HCT116 (cell line): Measurements from ENCODE around the gene KIAA1549. TPM values are rescaled to one million over a fixed set of nuclear protein-coding genes. Genes with fewer than 3 reads are reported as not detected.

Source experiments
- ATAC-seq: fragments of 200-7000 bp; cut with Tn5 transposase; 2 replicates; pipeline ENCODE4 v1.9.1; 2020; ENCODE audit warnings: mild to moderate bottlenecking, moderate library complexity
- BruUV-seq: library from RNA; stranded (reverse); fragments of 400-500 nt; replicated peaks from 2 replicates; lab custom pipeline; 2021; lab: Mats Ljungman, UMichigan
- CTCF ChIA-PET: fragments of 300-600 bp; sonication (Branson Sonifier 250); formaldehyde crosslinking; loops from one replicate; lab custom pipeline; 2021; ENCODE audit warnings: antibody characterized with exemption; lab: Charles Lee
- POLR2A ChIA-PET: fragments of 300-600, 350-600 bp; sonication (Branson Sonifier 250); formaldehyde crosslinking; loops from one replicate; lab custom pipeline; 2021; ENCODE audit warnings: antibody characterized with exemption; lab: Charles Lee
- RAD21 ChIA-PET, 2 experiments: fragments of 300-600 bp; sonication (Branson Sonifier 250); formaldehyde crosslinking; loops; one replicate each; lab custom pipeline; 2023; ENCODE audit warnings: low total read pairs in 2 of 2; ENCODE audit not compliant: uncharacterized antibody in 2 of 2, unreplicated experiment in 2 of 2, low non-redundant PET in 1 of 2; lab: Charles Lee
- DNase-seq: peaks from one replicate; pipeline ENCODE4 v3.0.0-alpha.2; 2010; ENCODE audit warnings: low read depth, low spot score
- H2AFZ ChIP-seq: fragments of 200-600 bp; shearing (Covaris generic), sonication (generic); 2 replicates; pipeline ENCODE4 v1.6.1; 2017; ENCODE audit warnings: low read depth, mixed run types, mixed read lengths, antibody characterized with exemption, low read length; ENCODE audit not compliant: poor library complexity, severe bottlenecking
- H3K27ac ChIP-seq: 2 replicates; pipeline ENCODE4 v1.5.1; 2012; ENCODE audit warnings: low read depth, low read length
- H3K27me3 ChIP-seq: fragments of 200-600 bp; sonication (generic); 2 replicates; pipeline ENCODE4 v1.6.1; 2016; ENCODE audit warnings: mixed run types, low read length, mixed read lengths; ENCODE audit not compliant: insufficient read depth
- H3K36me3 ChIP-seq, 2 experiments: fragments of 200-500 bp in 1 of 2; fragments of 200-600 bp in 1 of 2; sonication (Bioruptor generic) in 1 of 2; sonication (generic) in 1 of 2; 2 replicates each; pipeline versions ENCODE4 v1.5.1 to v1.6.1; 2014 to 2016; ENCODE audit warnings: low read length in 2 of 2, inconsistent platforms in 1 of 2, mixed read lengths in 1 of 2, mixed run types in 1 of 2; ENCODE audit not compliant: insufficient read depth in 2 of 2, control insufficient read depth in 1 of 2
- H3K4me1 ChIP-seq, 2 experiments: fragments of 200-600 bp in 1 of 2; sonication (generic) in 1 of 2; 2 replicates each; pipeline versions ENCODE4 v1.5.1 to v1.6.1; 2012 to 2017; ENCODE audit warnings: low read length in 2 of 2, inconsistent platforms in 1 of 2, mild to moderate bottlenecking in 1 of 2, mixed read lengths in 1 of 2, mixed run types in 1 of 2, moderate library complexity in 1 of 2; ENCODE audit not compliant: insufficient read depth in 2 of 2, control insufficient read depth in 1 of 2
- H3K4me2 ChIP-seq: fragments of 200-600 bp; sonication (generic); 2 replicates; pipeline ENCODE4 v1.6.1; 2017; ENCODE audit warnings: mixed run types, low read length, mixed read lengths
- H3K4me3 ChIP-seq, 2 experiments: fragments of 200-600 bp in 1 of 2; sonication (generic) in 1 of 2; replicated peaks in 1 of 2; 2 replicates each; pipeline ENCODE4 v1.5.1; 2011 to 2016; ENCODE audit warnings: low read length in 2 of 2, control low read depth in 1 of 2, low read depth in 1 of 2, mild to moderate bottlenecking in 1 of 2, mixed read lengths in 1 of 2, mixed run types in 1 of 2
- H3K79me2 ChIP-seq: fragments of 200-600 bp; sonication (generic); 2 replicates; pipeline ENCODE4 v1.6.1; 2017; ENCODE audit warnings: mild to moderate bottlenecking, mixed run types, low read length, moderate library complexity, mixed read lengths; ENCODE audit not compliant: insufficient read depth
- H3K9ac ChIP-seq: fragments of 200-600 bp; sonication (generic); 2 replicates; pipeline ENCODE4 v1.6.1; 2016; ENCODE audit warnings: low read length, mixed read lengths
- H3K9me2 ChIP-seq: fragments of 200-600 bp; sonication (generic), shearing (Covaris generic); 2 replicates; pipeline ENCODE4 v1.6.1; 2017; ENCODE audit warnings: mixed run types, mild to moderate bottlenecking, moderate library complexity; ENCODE audit not compliant: insufficient read depth
- H3K9me3 ChIP-seq, 2 experiments: fragments of 200-500 bp in 1 of 2; fragments of 200-600 bp in 1 of 2; sonication (Bioruptor generic) in 1 of 2; sonication (generic) in 1 of 2; 2 replicates each; pipeline ENCODE4 v1.6.1; 2014 to 2017; ENCODE audit warnings: low read length in 2 of 2, mixed read lengths in 2 of 2, inconsistent platforms in 1 of 2, low read depth in 1 of 2, mild to moderate bottlenecking in 1 of 2, mixed run types in 1 of 2, moderate library complexity in 1 of 2; ENCODE audit not compliant: control insufficient read depth in 1 of 2, insufficient read depth in 1 of 2
- H4K20me1 ChIP-seq: fragments of 200-600 bp; sonication (generic), shearing (Covaris generic); 2 replicates; pipeline ENCODE4 v1.6.1; 2017; ENCODE audit warnings: mixed run types, mild to moderate bottlenecking, moderate library complexity; ENCODE audit not compliant: insufficient read depth
- ATF3 ChIP-seq: IDR thresholded peaks from 2 replicates; pipeline ENCODE4 v1.6.1; 2012
- CTCF ChIP-seq, 3 experiments: fragments of 200-600 bp in 1 of 3; sonication (generic) in 1 of 3; IDR thresholded peaks in 2 of 3; conservative IDR thresholded peaks in 1 of 3; 2 replicates each; pipeline ENCODE4 v1.5.1; 2012 to 2017; ENCODE audit warnings: low read depth in 2 of 3, low read length in 2 of 3, antibody characterized with exemption in 1 of 3, borderline replicate concordance in 1 of 3, control low read depth in 1 of 3, mild to moderate bottlenecking in 1 of 3, mixed read lengths in 1 of 3, mixed run types in 1 of 3, moderate library complexity in 1 of 3; ENCODE audit not compliant: insufficient read depth in 1 of 3
- EGR1 ChIP-seq: IDR thresholded peaks from 2 replicates; pipeline ENCODE4 v1.6.1; 2012; ENCODE audit warnings: low read depth
- ELF1 ChIP-seq: IDR thresholded peaks from 2 replicates; pipeline ENCODE4 v1.6.1; 2012; ENCODE audit warnings: low read depth, borderline replicate concordance
- POLR2AphosphoS5 ChIP-seq: IDR thresholded peaks from 2 replicates; pipeline ENCODE4 v1.6.1; 2011; ENCODE audit warnings: mild to moderate bottlenecking, low read depth, low read length, moderate library complexity
- SIN3A ChIP-seq: IDR thresholded peaks from 2 replicates; pipeline ENCODE4 v1.6.1; 2012; ENCODE audit warnings: low read depth
- ZNF274 ChIP-seq: fragments of 200-500 bp; sonication (Bioruptor generic); IDR thresholded peaks from 2 replicates; pipeline ENCODE4 v1.6.1; 2014; ENCODE audit warnings: mild to moderate bottlenecking, low read depth, low read length, inconsistent platforms
- intact Hi-C: fragments of 100-400 bp; cut with micrococcal nuclease; formaldehyde crosslinking; loops from 2 replicates; pipeline ENCODE4 v1.10.0; 2022
- total RNA-seq: library from RNA; stranded (reverse); gene quantifications from one replicate; pipeline ENCODE4 v1.2.1, GENCODE V29; 2021; ENCODE audit not compliant: unreplicated experiment
- TF ChIP-seq, protein P1 (sequence below): IDR thresholded peaks from 2 replicates; pipeline ENCODE4 v1.6.1; 2012; ENCODE audit warnings: low read depth

KIAA1549 gene
- total RNA-seq, 1 experiment from 2014 or later = 3.9 TPM

DNA sequence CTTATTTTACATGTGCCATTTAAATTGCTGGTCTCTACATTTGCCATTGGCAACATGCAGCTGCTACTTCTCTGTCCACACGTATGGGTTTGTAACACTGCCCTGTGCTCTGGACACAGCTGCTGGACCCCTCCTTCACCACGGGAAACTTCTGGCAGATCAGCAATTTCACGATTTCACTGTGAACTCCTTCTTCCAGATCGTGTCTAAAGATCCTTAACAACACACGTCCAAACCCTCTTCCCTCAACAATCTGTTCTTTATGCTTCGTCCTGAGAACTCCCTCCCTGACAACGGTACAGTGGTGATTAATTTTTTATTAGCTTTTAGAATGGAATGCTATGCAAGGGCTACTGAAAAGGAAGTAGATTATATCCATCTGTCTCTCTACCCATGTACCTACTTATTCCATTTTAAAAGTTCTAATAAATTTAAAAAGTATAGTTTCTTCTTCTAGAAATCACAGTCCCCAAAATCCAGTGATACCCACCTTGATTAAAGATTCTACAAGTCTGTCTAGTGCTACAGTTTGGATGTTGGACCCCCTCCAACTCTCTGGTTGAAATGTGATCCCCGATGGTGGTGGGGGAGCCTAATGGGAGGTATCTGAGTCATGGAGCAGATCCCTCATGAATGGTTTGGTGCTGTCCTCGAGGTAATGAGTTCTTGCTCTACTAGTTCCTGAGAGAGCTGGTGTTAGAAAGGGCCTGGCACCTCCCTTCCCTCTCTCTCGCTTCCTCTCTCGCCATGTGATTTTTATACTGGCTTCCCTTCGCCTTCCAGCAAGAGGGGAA lies 81.0 kb downstream of the KIAA1549 start:
- intact Hi-C loops = no loop called here
- Histone ChIP-seq H3K79me2 (no peaks in the 10 kb centered on the region), H3K4me1 (peaks cover 0 to 17% of the 10 kb centered on the region in 2 experiments; a peak in 2 of 4 replicates), H3K27me3 (no peaks in the 10 kb centered on the region), H3K9me3 (no peaks in the 10 kb centered on the region), H3K36me3 (0 out of 4 replicates have a peak, but pooled peaks cover 0 to 2% of the 10 kb centered on the region in 2 experiments), H4K20me1 (no peaks in the 10 kb centered on the region), H3K9me2 (no peaks in the 10 kb centered on the region), H2AFZ (no peak overlapping the region), H3K9ac (no peak overlapping the region), H3K27ac (no peak overlapping the region), H3K4me3 (no peak overlapping the region), H3K4me2 (no peak overlapping the region)
- ATAC-seq (no peak), DNase-seq (no peak)
- BruUV-seq = no TSS peak
- POLR2A ChIA-PET = no interaction called here
- TF ChIP-seq EGR1 = no peak
- TF ChIP-seq ATF3 = no peak
- no peak for TF ChIP-seq SIN3A
- no peak for TF ChIP-seq ELF1
- TF ChIP-seq ZNF274 = no peak
- no peak for TF ChIP-seq POLR2AphosphoS5
- TF ChIP-seq CTCF (IDR thresholded peaks at IDR 0.05 in 2 of 3, conservative IDR thresholded peaks at IDR 0.05 in 1 of 3; ENCODE audit: borderline replicate concordance in 1 of 3, insufficient read depth in 1 of 3, low read depth in 2 of 3, low read length in 2 of 3) = no peak
- TF ChIP-seq, protein P1, sequence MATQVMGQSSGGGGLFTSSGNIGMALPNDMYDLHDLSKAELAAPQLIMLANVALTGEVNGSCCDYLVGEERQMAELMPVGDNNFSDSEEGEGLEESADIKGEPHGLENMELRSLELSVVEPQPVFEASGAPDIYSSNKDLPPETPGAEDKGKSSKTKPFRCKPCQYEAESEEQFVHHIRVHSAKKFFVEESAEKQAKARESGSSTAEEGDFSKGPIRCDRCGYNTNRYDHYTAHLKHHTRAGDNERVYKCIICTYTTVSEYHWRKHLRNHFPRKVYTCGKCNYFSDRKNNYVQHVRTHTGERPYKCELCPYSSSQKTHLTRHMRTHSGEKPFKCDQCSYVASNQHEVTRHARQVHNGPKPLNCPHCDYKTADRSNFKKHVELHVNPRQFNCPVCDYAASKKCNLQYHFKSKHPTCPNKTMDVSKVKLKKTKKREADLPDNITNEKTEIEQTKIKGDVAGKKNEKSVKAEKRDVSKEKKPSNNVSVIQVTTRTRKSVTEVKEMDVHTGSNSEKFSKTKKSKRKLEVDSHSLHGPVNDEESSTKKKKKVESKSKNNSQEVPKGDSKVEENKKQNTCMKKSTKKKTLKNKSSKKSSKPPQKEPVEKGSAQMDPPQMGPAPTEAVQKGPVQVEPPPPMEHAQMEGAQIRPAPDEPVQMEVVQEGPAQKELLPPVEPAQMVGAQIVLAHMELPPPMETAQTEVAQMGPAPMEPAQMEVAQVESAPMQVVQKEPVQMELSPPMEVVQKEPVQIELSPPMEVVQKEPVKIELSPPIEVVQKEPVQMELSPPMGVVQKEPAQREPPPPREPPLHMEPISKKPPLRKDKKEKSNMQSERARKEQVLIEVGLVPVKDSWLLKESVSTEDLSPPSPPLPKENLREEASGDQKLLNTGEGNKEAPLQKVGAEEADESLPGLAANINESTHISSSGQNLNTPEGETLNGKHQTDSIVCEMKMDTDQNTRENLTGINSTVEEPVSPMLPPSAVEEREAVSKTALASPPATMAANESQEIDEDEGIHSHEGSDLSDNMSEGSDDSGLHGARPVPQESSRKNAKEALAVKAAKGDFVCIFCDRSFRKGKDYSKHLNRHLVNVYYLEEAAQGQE = no peak
- CTCF ChIA-PET = interaction anchor here (1.1 kb wide), 1 partner anchor 14 kb away, joined by 4 read pairs; no protein-coding TSS in a partner anchor
- RAD21 ChIA-PET = no interaction called here
